ENCODE measurements around the gene DCUN1D2. TPM values are rescaled to one million over a fixed set of nuclear protein-coding genes. Genes with fewer than 3 reads are reported as not detected.
A peak's percentile ranks its signal among the peaks of the same experiment; 100 is the strongest.

DCUN1D2 gene
- total RNA-seq, 2 donors from 2014 or later: 12.2 to 14.5 TPM

DNA sequence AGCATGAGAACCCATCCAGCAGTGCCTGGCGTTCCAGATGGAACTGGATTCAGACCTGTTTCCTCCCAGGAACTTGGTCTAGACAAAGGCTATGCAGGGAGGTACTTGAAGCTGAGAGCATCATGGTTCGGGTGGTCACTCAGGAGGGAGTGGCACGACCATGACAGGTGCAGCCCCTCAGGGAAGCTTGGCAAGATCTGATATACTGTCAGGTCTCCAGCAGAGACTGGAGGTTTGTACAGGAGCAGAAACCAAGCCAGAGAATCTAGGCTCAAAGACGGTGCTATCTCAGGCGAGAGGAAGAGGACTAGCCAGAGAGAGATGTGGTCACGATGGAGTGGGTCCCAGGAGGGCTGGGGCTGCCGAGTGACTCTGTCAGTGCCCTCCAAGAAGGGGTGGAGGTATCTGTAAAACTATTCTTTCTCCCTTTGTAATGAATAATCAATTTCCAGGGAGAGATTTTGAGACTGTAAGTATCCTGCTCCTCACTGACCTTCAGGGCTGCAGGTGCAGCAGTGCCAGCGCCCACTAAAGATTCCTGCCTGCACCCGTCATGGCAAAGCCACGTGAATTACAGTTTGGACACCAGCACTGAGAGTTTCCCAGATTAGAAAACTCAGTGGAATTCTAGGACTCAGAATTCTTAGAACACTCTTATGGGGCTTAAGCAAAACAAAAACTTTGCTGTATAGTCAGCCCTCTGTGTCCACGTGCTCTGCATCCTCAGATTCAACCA lies 10.2 kb upstream of the DCUN1D2 start:
- intact Hi-C loops (cut with DNase I): no loop called here
- ATAC-seq: no peak
- H3K9me3 ChIP-seq: no peaks in the 10 kb centered on the region
- 76 to 92% methylated on average over 11 of the region's 11 CpGs for WGBS, 2 donors
- H3K27ac ChIP-seq: no peak overlapping the region
- H3K4me3 ChIP-seq: no peak overlapping the region
- H3K36me3 ChIP-seq (replicated peaks in 1 of 2; ENCODE audit: insufficient read depth in 1 of 2, low read depth in 2 of 2): peaks cover 13 to 36% of the 10 kb centered on the region in 2 donors
- H3K4me1 ChIP-seq: peaks cover 15% of the 10 kb centered on the region
- no peaks in the 10 kb centered on the region for H3K27me3 ChIP-seq
- no peak for DNase-seq
- TF ChIP-seq, protein P1, sequence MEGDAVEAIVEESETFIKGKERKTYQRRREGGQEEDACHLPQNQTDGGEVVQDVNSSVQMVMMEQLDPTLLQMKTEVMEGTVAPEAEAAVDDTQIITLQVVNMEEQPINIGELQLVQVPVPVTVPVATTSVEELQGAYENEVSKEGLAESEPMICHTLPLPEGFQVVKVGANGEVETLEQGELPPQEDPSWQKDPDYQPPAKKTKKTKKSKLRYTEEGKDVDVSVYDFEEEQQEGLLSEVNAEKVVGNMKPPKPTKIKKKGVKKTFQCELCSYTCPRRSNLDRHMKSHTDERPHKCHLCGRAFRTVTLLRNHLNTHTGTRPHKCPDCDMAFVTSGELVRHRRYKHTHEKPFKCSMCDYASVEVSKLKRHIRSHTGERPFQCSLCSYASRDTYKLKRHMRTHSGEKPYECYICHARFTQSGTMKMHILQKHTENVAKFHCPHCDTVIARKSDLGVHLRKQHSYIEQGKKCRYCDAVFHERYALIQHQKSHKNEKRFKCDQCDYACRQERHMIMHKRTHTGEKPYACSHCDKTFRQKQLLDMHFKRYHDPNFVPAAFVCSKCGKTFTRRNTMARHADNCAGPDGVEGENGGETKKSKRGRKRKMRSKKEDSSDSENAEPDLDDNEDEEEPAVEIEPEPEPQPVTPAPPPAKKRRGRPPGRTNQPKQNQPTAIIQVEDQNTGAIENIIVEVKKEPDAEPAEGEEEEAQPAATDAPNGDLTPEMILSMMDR (IDR thresholded peaks at IDR 0.05): no peak
- TF ChIP-seq POLR2A (IDR thresholded peaks at IDR 0.05): no peak

DNA sequence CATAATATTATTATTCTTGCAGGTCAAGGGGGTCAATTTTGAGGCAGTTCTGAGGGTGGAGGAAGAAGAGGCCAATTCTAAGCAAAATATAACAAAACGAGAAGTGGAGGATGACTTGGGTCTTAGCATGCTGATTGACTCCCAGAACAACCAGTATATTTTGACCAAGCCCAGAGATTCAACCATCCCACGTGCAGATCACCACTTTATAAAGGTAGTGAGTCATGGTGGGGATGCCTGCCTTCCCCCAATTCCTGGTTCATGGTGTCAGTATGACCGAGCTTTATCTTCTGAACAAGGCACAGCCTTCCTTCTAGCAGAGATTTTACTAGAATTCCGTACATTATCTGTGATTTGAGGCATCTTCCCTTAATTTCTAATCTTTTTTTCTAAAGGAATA lies 9.4 kb upstream of the DCUN1D2 start:
- peaks cover 13 to 36% of the 10 kb centered on the region in 2 donors for H3K36me3 ChIP-seq (replicated peaks in 1 of 2; ENCODE audit: insufficient read depth in 1 of 2, low read depth in 2 of 2)

DNA sequence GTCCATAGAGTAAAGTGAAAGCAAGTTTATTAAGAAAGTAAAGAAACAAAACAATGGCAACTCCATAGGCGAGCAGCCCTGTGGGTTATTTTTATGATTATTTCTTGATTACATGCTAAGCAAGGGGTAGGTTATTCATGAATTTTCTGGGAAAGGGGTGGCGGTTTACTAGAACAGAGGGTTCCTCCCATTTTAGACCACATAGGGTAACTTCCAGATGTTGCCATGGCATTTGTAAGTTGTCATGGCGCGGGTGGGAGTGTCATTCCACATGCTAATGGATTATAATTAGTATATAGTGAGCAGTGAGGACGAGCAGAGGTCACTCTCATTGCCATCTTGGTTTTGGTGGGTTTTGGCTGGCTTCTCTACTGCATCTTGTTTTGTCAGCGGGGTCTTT lies 8.4 kb upstream of the DCUN1D2 start:
- intact Hi-C loops (cut with DNase I): no loop called here
- Histone ChIP-seq H3K4me3 (no peak overlapping the region), H3K27ac (no peak overlapping the region), H3K9me3 (no peaks in the 10 kb centered on the region), H3K36me3 (replicated peaks in 1 of 2; ENCODE audit: insufficient read depth in 1 of 2, low read depth in 2 of 2) (peaks cover 13 to 32% of the 10 kb centered on the region in 2 donors), H3K4me1 (peaks cover 33% of the 10 kb centered on the region), H3K27me3 (no peaks in the 10 kb centered on the region)
- no peak for TF ChIP-seq POLR2A (IDR thresholded peaks at IDR 0.05)
- TF ChIP-seq, protein P1 (IDR thresholded peaks at IDR 0.05): no peak
- ATAC-seq: no peak
- DNase-seq: no peak
- WGBS, 2 donors: 86 to 90% methylated on average over 6 of the region's 6 CpGs

More for the DNA sequence above, 9.4 kb upstream of the DCUN1D2 start:
- Histone ChIP-seq H3K4me3 (no peak overlapping the region), H3K27ac (no peak overlapping the region), H3K9me3 (no peaks in the 10 kb centered on the region), H3K27me3 (no peaks in the 10 kb centered on the region), H3K4me1 (peaks cover 22% of the 10 kb centered on the region)
- DNase-seq (no peak), ATAC-seq (no peak)
- intact Hi-C loops (cut with DNase I): no loop called here
- WGBS, 2 donors: 85 to 87% methylated on average over 4 of the region's 4 CpGs
- TF ChIP-seq, protein P1 (IDR thresholded peaks at IDR 0.05): no peak
- no peak for TF ChIP-seq POLR2A (IDR thresholded peaks at IDR 0.05)

DNA sequence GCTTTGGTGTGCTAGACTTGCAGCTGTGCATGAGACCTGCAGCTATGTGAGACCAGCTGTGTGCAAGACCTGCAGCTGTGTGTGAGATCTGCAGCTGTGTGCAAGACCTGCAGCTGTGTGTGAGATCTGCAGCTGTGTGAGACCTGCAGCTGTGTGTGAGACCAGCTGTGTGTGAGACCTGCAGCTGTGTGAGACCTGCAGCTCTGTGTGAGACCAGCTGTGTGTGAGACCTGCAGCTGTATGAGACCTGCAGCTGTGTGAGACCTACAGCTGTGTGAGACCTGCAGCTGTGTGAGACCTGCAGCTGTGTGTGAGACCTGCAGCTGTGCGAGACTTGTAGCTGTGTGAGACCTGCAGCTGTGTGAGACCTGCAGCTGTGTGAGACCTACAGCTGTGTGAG lies 6.7 kb upstream of the DCUN1D2 start:
- Histone ChIP-seq H3K27me3 (no peaks in the 10 kb centered on the region), H3K4me1 (peaks cover 50% of the 10 kb centered on the region), H3K27ac (no peak overlapping the region), H3K4me3 (no peak overlapping the region), H3K9me3 (no peaks in the 10 kb centered on the region), H3K36me3 (replicated peaks in 1 of 2; ENCODE audit: insufficient read depth in 1 of 2, low read depth in 2 of 2) (peaks cover 8 to 31% of the 10 kb centered on the region in 2 donors)
- ATAC-seq (no peak), DNase-seq (peak in 2 of 4 donors; percentile 35 to 43)
- intact Hi-C loops (cut with DNase I): no loop called here
- 24 to 83% methylated on average over 1 of the region's 1 CpG for WGBS, 2 donors
- no peak for TF ChIP-seq POLR2A (IDR thresholded peaks at IDR 0.05)
- TF ChIP-seq, protein P1 (IDR thresholded peaks at IDR 0.05): no peak
